Activated gamma-delta T cell (primary cell): ENCODE measurements around the gene TAF1.
"Not testable (repeated sequence)": the region's sequence is repeated elsewhere in the genome, so short reads cannot be mapped to it uniquely, and the experiment has no call there.

Experiments used
- DNase-seq: peaks from one replicate; lab custom pipeline; 2025; lab: John Stamatoyannopoulos, UW

The TAF1 gene

GRCh38 chrX:71510161-71510560 is 144.0 kb downstream of the TAF1 start:
- no peak for DNase-seq

DNA sequence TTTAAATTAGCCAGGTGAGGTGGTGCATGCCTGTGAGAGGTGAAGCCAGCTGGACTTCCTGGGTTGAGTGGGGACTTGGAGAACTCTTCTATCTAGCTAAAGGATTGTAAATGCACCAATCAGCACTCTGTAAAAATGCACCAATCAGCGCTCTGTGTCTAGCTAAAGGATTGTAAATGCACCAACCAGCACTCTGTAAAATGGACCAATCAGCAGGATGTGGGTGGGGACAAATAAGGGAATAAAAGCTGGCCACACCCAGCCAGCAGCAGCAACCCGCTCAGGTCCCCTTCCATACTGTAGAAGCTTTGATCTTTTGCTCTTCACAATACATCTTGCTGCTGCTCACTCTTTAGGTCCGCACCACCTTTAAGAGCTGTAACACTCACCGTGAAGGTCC is 147.6 kb downstream of the TAF1 start:
- DNase-seq: not testable (repeated sequence)

DNA sequence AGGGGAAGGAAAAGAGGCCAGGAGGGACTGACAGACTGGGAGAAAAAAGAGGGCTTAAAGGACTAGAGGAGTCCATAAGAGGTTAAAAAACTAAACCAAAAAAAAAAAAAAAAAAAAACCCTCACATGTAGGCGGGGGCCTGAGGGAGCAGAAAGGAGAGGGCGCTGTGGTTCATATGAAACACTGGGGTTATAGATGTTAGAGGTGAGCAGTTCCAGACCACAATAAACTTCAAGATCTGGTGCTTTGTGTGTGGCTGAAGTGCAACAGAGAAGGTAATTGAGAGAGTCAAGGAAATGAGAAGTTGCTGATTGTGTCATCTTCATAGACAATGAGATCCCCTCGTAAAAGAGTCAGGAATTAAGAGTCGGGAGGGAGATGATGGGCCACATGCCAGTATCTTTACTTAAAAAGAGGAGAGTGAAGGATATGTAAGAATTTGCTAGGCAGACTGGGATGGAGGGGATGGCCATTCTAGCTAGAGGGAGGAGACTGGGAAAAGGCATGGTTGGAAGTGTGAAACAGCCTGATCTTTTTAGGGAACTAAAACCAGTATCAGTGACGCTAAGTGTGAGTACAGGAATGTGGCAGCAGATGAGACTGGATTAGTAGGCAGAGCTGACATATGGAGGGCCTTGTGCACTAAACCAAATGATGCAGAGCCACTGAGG is 148.3 kb downstream of the TAF1 start:
- DNase-seq: no peak

GRCh38 chrX:71515038-71515396 is 148.9 kb downstream of the TAF1 start:
- no peak for DNase-seq
